ENCODE results near the gene PER2.

Gene PER2

DNA sequence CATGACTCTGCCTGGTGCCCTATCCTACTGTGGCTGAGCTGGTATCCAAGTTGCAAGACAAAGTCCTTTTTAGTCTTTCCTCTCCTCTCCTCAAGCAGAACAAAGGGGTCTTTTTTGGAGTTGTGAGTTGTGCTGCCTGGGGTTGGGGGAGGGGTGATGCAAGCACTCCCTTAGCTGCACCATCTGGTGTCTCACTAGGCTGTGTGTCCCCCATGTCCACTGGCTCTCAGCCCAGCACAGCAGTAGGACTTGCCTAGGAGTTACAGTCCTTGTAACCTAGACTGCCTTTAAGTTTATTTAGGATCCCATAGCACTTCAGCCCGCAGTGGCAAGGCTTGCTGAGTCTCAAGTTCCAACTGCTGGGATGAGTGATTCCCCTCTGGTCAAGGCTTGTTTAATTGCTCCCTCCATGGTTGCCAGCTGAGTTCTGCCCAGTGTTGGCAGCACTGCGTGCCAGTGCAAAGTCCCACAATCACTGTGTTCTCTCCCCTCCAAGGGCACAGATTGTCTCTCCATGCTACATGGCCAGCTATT, 71.7 kb downstream of the PER2 start:
- H3K9me2 ChIP-seq (replicated peaks; ENCODE audit: control insufficient read depth, low read length) = no peaks in the 10 kb centered on the region
- TF ChIP-seq, protein P1, sequence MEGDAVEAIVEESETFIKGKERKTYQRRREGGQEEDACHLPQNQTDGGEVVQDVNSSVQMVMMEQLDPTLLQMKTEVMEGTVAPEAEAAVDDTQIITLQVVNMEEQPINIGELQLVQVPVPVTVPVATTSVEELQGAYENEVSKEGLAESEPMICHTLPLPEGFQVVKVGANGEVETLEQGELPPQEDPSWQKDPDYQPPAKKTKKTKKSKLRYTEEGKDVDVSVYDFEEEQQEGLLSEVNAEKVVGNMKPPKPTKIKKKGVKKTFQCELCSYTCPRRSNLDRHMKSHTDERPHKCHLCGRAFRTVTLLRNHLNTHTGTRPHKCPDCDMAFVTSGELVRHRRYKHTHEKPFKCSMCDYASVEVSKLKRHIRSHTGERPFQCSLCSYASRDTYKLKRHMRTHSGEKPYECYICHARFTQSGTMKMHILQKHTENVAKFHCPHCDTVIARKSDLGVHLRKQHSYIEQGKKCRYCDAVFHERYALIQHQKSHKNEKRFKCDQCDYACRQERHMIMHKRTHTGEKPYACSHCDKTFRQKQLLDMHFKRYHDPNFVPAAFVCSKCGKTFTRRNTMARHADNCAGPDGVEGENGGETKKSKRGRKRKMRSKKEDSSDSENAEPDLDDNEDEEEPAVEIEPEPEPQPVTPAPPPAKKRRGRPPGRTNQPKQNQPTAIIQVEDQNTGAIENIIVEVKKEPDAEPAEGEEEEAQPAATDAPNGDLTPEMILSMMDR (IDR thresholded peaks at IDR 0.05; ENCODE audit: low read depth, low read length, poor library complexity, severe bottlenecking) = no peak
- TF ChIP-seq EZH2phosphoT487 (IDR thresholded peaks at IDR 0.05; ENCODE audit: borderline replicate concordance, low read length) = no peak
- H3K79me2 ChIP-seq (ENCODE audit: control insufficient read depth, low read length) = no peaks in the 10 kb centered on the region
- no peaks in the 10 kb centered on the region for H3K4me1 ChIP-seq (ENCODE audit: control insufficient read depth, low read length)
- H3K27me3 ChIP-seq (ENCODE audit: control insufficient read depth, low read length) = peaks cover 19% of the 10 kb centered on the region
- H4K20me1 ChIP-seq (ENCODE audit: control insufficient read depth, insufficient read depth, low read depth, low read length) = no peaks in the 10 kb centered on the region
- H3K27ac ChIP-seq (ENCODE audit: low read depth, low read length) = no peak overlapping the region
- no peaks in the 10 kb centered on the region for H3F3A ChIP-seq (ENCODE audit: control insufficient read depth, insufficient read depth)
- no peak overlapping the region for H3K4me3 ChIP-seq (ENCODE audit: low read length)
- no peaks in the 10 kb centered on the region for H3K36me3 ChIP-seq (ENCODE audit: control insufficient read depth, low read length)
- H3K9me3 ChIP-seq (ENCODE audit: control insufficient read depth, insufficient read depth, low read length) = no peaks in the 10 kb centered on the region
- H3K4me2 ChIP-seq (ENCODE audit: low read length) = no peak overlapping the region

DNA sequence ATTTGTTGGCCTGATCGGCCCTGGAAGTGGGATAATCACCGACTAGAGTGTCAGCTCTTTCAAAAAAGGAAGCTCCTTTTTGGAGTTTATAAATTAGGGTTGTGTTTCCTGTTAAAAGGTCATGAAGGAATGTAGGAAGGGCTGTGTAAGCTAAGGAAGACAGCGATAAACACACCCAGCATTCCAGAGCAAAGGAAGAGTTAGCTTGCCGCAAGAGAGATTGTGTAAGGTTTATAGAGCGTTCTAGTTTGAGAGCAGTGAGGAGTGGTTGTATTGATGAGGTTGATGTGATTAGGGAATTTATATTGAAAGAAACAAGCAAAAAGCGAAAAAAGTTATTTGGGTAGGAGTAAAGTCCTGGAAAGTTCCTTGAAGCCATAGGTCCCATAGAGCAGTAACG, 81.4 kb downstream of the PER2 start:
- H3K27me3 ChIP-seq (ENCODE audit: control insufficient read depth, low read length) = peaks cover 22% of the 10 kb centered on the region
- no peaks in the 10 kb centered on the region for H3K9me3 ChIP-seq (ENCODE audit: control insufficient read depth, insufficient read depth, low read length)
- H3K27ac ChIP-seq (ENCODE audit: low read depth, low read length) = no peak overlapping the region
- peaks cover 15% of the 10 kb centered on the region for H3K4me1 ChIP-seq (ENCODE audit: control insufficient read depth, low read length)
- no peak overlapping the region for H3K4me2 ChIP-seq (ENCODE audit: low read length)
- H3K36me3 ChIP-seq (ENCODE audit: control insufficient read depth, low read length) = no peaks in the 10 kb centered on the region; the same call in 1 of the 2 replicates
- no peak for TF ChIP-seq EZH2phosphoT487 (IDR thresholded peaks at IDR 0.05; ENCODE audit: borderline replicate concordance, low read length)
- TF ChIP-seq, protein P1 (IDR thresholded peaks at IDR 0.05; ENCODE audit: low read depth, low read length, poor library complexity, severe bottlenecking) = no peak
- H3K9me2 ChIP-seq (replicated peaks; ENCODE audit: control insufficient read depth, low read length) = no peaks in the 10 kb centered on the region
- H4K20me1 ChIP-seq (ENCODE audit: control insufficient read depth, insufficient read depth, low read depth, low read length) = peaks cover 5% of the 10 kb centered on the region; the same call in 1 of the 2 replicates
- H3K79me2 ChIP-seq (ENCODE audit: control insufficient read depth, low read length) = peaks cover 18% of the 10 kb centered on the region
- H3F3A ChIP-seq (ENCODE audit: control insufficient read depth, insufficient read depth) = no peaks in the 10 kb centered on the region
- no peak overlapping the region for H3K4me3 ChIP-seq (ENCODE audit: low read length)

DNA sequence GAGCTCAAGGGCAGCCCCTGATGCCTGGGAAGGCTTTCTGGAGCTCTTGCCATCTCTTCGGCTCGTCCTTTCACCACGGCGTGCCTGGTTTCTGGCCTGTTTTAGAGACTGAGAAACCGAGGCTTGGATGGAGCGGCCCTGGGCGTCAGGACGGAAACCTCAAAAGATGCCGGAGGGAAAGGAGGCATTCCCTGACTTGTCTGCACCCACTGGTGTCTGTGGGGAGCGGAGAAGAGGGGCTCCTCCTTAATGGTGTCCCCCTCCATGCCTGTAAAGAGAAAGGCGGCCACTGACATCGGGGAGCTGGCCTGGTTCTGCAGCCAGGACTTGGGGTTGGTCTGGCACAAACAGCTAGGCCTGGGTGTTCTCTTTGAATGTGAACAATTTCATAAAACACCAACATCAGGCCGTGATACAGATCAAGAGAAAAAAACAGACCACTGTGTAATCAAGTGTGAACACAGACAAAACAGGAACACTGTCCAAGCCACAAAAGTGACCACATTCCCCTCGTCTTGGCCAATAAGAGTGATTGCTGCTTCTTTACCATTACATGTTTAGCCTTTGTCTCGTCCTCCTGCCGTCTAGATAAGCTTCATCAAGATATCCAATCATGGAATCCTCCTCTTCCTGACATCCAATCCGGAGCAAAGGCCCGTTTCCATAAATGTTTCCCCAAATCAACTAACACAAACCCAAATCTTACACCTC, 84.3 kb downstream of the PER2 start:
- Histone ChIP-seq H3K4me3 (ENCODE audit: low read length) (peak overlapping the region; percentile 86), H3K36me3 (ENCODE audit: control insufficient read depth, low read length) (peaks cover 18% of the 10 kb centered on the region), H3K4me2 (ENCODE audit: low read length) (peak overlapping the region; percentile 97), H3K9me3 (ENCODE audit: control insufficient read depth, insufficient read depth, low read length) (no peaks in the 10 kb centered on the region), H3K9me2 (replicated peaks; ENCODE audit: control insufficient read depth, low read length) (no peaks in the 10 kb centered on the region), H3K27me3 (ENCODE audit: control insufficient read depth, low read length) (peaks cover 4% of the 10 kb centered on the region), H3K79me2 (ENCODE audit: control insufficient read depth, low read length) (peaks cover 46% of the 10 kb centered on the region), H3F3A (ENCODE audit: control insufficient read depth, insufficient read depth) (no peaks in the 10 kb centered on the region), H3K4me1 (ENCODE audit: control insufficient read depth, low read length) (peaks cover 32% of the 10 kb centered on the region), H3K27ac (ENCODE audit: low read depth, low read length) (peak overlapping the region; percentile 30; the same call in 1 of the 2 replicates), H4K20me1 (ENCODE audit: control insufficient read depth, insufficient read depth, low read depth, low read length) (peaks cover 22% of the 10 kb centered on the region)
- TF ChIP-seq, protein P1 (IDR thresholded peaks at IDR 0.05; ENCODE audit: low read depth, low read length, poor library complexity, severe bottlenecking) = no peak
- TF ChIP-seq EZH2phosphoT487 (IDR thresholded peaks at IDR 0.05; ENCODE audit: borderline replicate concordance, low read length) = no peak
